Prostate gland (tissue), 2 donors: Measurements from ENCODE around the gene PTPN14. TPM values are rescaled to one million over a fixed set of nuclear protein-coding genes. Genes with fewer than 3 reads are reported as not detected.

Source experiments
- DNase-seq: peaks from one replicate; pipeline ENCODE4 v3.0.0-alpha.2; 2019; ENCODE audit warnings: low spot score
- H3K27ac ChIP-seq, 2 donors: fragments of 200-600 bp; sonication (generic); 2 replicates each; pipeline ENCODE4 v1.5.1; 2017 to 2019
- H3K27me3 ChIP-seq: fragments of 200-600 bp; sonication (generic); replicated peaks from 2 replicates; pipeline ENCODE4 v1.5.1; 2019; ENCODE audit not compliant: insufficient read depth
- H3K36me3 ChIP-seq, 2 donors: fragments of 200-600 bp; sonication (generic); 1 replicate in 1 of 2; 2 replicates in 1 of 2; pipeline versions ENCODE4 v1.5.1 to v1.8.1; 2017 to 2019
- H3K4me1 ChIP-seq: fragments of 200-600 bp; sonication (generic); replicated peaks from 2 replicates; pipeline ENCODE4 v1.5.1; 2019
- H3K4me3 ChIP-seq, 2 donors: fragments of 200-600 bp; sonication (generic); 2 replicates each; pipeline ENCODE4 v1.5.1; 2017 to 2019
- H3K9me3 ChIP-seq: fragments of 200-600 bp; sonication (generic); 2 replicates; pipeline ENCODE4 v1.5.1; 2017
- POLR2A ChIP-seq: fragments of 450-650 bp; IDR thresholded peaks from one replicate; pipeline ENCODE4 v1.6.1; 2016; ENCODE audit warnings: antibody characterized with exemption, mild to moderate bottlenecking
- POLR2AphosphoS5 ChIP-seq: sonication (generic); formaldehyde crosslinking; IDR thresholded peaks from one replicate; pipeline ENCODE4 v1.6.1; 2017; ENCODE audit warnings: antibody characterized with exemption
- WGBS: methylation state at CpG from one replicate; pipeline ENCODE4 v1.1.5; 2018; 5-methylcytosine and 5-hydroxymethylcytosine counted together
- intact Hi-C: fragments of 100-400 bp; cut with DNase I; formaldehyde crosslinking; loops from one replicate; pipeline ENCODE4 v1.14.2; 2022
- total RNA-seq, 2 donors: library from RNA; depleted of rRNA; stranded (reverse); fragments of >200 nt; gene quantifications; one replicate each; pipeline ENCODE4 v1.1.0, GENCODE V29; 2016
- TF ChIP-seq, protein P1 (sequence below), 4 experiments: fragments of 200-600 bp in 2 of 4; fragments of 450-650 bp in 2 of 4; sonication (generic) in 2 of 4; IDR thresholded peaks; 1 replicate in 3 of 4; 2 replicates in 1 of 4; pipeline ENCODE4 v1.5.1; 2016 to 2019; ENCODE audit warnings: antibody characterized with exemption in 4 of 4, mild to moderate bottlenecking in 2 of 4, moderate library complexity in 2 of 4

The PTPN14 gene
- total RNA-seq, 2 donors from 2014 or later, result 36.6 to 54.0 TPM

DNA sequence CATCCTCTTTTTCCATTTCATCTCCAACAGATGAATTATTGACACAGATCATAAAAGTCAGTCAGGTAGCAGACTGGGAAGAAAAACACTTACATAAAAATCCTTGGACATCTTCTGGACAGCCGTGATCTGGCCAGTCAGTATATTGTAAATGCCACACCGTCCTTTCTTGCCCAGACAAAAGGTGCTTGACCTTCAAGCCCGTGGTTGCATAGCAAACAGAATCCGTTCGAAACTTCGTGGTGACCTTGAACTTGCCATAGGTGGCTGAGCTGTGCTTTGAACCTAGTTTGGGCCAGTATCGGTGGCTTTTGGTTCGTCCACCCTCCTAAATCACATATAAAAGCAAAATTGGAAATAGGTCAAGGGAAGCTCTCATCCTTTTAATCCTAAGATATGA lies 182.0 kb downstream of the PTPN14 start:
- Histone ChIP-seq H3K27me3 (no peaks in the 10 kb centered on the region), H3K9me3 (no peaks in the 10 kb centered on the region), H3K4me1 (no peaks in the 10 kb centered on the region), H3K27ac (no peak overlapping the region), H3K36me3 (no peaks in the 10 kb centered on the region), H3K4me3 (no peak overlapping the region)
- no peak for DNase-seq
- WGBS, result 87% methylated on average over 8 of the region's 8 CpGs
- TF ChIP-seq, protein P1, sequence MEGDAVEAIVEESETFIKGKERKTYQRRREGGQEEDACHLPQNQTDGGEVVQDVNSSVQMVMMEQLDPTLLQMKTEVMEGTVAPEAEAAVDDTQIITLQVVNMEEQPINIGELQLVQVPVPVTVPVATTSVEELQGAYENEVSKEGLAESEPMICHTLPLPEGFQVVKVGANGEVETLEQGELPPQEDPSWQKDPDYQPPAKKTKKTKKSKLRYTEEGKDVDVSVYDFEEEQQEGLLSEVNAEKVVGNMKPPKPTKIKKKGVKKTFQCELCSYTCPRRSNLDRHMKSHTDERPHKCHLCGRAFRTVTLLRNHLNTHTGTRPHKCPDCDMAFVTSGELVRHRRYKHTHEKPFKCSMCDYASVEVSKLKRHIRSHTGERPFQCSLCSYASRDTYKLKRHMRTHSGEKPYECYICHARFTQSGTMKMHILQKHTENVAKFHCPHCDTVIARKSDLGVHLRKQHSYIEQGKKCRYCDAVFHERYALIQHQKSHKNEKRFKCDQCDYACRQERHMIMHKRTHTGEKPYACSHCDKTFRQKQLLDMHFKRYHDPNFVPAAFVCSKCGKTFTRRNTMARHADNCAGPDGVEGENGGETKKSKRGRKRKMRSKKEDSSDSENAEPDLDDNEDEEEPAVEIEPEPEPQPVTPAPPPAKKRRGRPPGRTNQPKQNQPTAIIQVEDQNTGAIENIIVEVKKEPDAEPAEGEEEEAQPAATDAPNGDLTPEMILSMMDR (IDR thresholded peaks at IDR 0.05), result no peak
- no peak for TF ChIP-seq POLR2AphosphoS5
- no peak for TF ChIP-seq POLR2A
- intact Hi-C loops, result no loop called here

- intact Hi-C loops, result no loop called here
- Histone ChIP-seq H3K9me3 (no peaks in the 10 kb centered on the region), H3K27me3 (no peaks in the 10 kb centered on the region), H3K4me1 (no peaks in the 10 kb centered on the region), H3K27ac (no peak overlapping the region), H3K36me3 (no peaks in the 10 kb centered on the region), H3K4me3 (no peak overlapping the region)
- 93% methylated on average over 5 of the region's 5 CpGs for WGBS
- TF ChIP-seq POLR2AphosphoS5, result no peak
- TF ChIP-seq, protein P1 (IDR thresholded peaks at IDR 0.05), result no peak
- no peak for TF ChIP-seq POLR2A
- no peak for DNase-seq
Measured at GRCh38 chr1:214367841-214368240, 183.6 kb downstream of the PTPN14 start.

DNA sequence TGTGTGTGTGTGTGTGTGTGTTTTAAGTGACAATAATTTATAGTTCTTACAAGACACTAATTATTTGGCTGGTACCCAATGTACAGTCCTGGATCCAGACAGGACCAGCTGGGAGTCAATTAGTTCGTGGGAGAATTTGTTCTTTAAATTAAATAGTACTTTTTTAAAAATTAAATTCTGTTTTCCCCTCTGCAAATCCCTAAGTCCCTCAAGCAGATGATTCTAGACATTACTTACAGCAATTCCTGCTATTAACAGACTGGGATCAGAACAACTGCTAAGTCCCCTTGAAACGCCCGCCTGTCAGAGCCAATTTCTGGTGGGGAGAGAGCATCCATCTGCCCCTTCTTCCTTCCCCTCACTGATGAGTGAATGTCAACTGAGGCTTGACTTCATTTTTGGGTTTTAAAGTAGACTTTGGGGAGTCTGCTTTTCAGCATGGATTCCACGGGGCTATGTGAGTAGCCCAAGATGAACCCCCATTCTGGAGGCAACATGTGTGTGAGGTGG lies 186.6 kb downstream of the PTPN14 start:
- no peaks in the 10 kb centered on the region for H3K27me3 ChIP-seq
- no peaks in the 10 kb centered on the region for H3K4me1 ChIP-seq
- 75% methylated on average over 4 of the region's 4 CpGs for WGBS
- no peak for TF ChIP-seq POLR2A
- TF ChIP-seq, protein P1 (IDR thresholded peaks at IDR 0.05), result no peak
- TF ChIP-seq POLR2AphosphoS5, result no peak
- H3K9me3 ChIP-seq, result no peaks in the 10 kb centered on the region
- no peak overlapping the region for H3K27ac ChIP-seq
- intact Hi-C loops, result no loop called here
- H3K36me3 ChIP-seq, result no peaks in the 10 kb centered on the region
- no peak for DNase-seq
- H3K4me3 ChIP-seq, result no peak overlapping the region

- Histone ChIP-seq H3K9me3 (no peaks in the 10 kb centered on the region), H3K36me3 (no peaks in the 10 kb centered on the region), H3K4me1 (no peaks in the 10 kb centered on the region), H3K27ac (no peak overlapping the region), H3K27me3 (no peaks in the 10 kb centered on the region), H3K4me3 (no peak overlapping the region)
- no peak for TF ChIP-seq POLR2AphosphoS5
- TF ChIP-seq POLR2A, result no peak
- TF ChIP-seq, protein P1 (IDR thresholded peaks at IDR 0.05), result no peak
- WGBS, result 90% methylated on average over 12 of the region's 12 CpGs
- no peak for DNase-seq
- intact Hi-C loops, result no loop called here
Measured at GRCh38 chr1:214364386-214364785, 187.0 kb downstream of the PTPN14 start.

DNA sequence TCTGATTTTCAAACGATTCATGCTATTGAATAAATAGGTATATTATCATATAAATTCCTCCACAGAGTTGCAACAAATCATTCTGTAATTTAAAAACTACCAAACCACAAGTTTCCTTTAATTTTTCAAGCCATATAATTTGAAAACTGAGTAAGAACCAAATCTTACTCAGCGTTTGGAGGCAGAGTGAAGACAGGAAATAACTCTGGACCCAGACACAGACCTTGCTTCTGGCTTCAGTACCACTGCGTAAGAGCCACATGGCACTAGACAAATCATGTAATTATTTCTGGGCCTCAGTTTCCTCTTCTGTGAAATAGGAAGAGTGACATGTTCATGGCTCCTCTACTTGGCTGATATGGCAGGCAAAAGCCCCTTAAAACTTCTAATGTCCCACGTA lies 188.0 kb downstream of the PTPN14 start:
- Histone ChIP-seq H3K9me3 (no peaks in the 10 kb centered on the region), H3K4me1 (no peaks in the 10 kb centered on the region), H3K4me3 (no peak overlapping the region), H3K27ac (no peak overlapping the region), H3K27me3 (no peaks in the 10 kb centered on the region), H3K36me3 (no peaks in the 10 kb centered on the region)
- no peak for DNase-seq
- intact Hi-C loops, result no loop called here
- WGBS, result 74% methylated on average over 4 of the region's 4 CpGs
- TF ChIP-seq POLR2AphosphoS5 (no peak), POLR2A (no peak)
- TF ChIP-seq, protein P1 (IDR thresholded peaks at IDR 0.05), result no peak
